Fibroblast of lung (primary cell): Measurements from ENCODE around the gene MEFV. TPM values are rescaled to one million over a fixed set of nuclear protein-coding genes. Genes with fewer than 3 reads are reported as not detected.

Experiments used
- DNase-seq, 2 donors: peaks; one replicate each; pipeline versions ENCODE4 v3.0.0 to v3.0.0-alpha.2; 2010; ENCODE audit warnings: low read depth in 2 of 2
- H2AFZ ChIP-seq: 2 replicates; pipeline ENCODE4 v1.5.1; 2012; ENCODE audit warnings: low read length, control low read depth, inconsistent platforms
- H3K27ac ChIP-seq: 2 replicates; pipeline ENCODE4 v1.5.1; 2011; ENCODE audit warnings: low read length, control low read depth; ENCODE audit not compliant: insufficient read depth
- H3K27me3 ChIP-seq: 2 replicates; pipeline ENCODE4 v1.5.1; 2011; ENCODE audit warnings: mild to moderate bottlenecking, low read length; ENCODE audit not compliant: control insufficient read depth, insufficient read depth
- H3K36me3 ChIP-seq: 2 replicates; pipeline ENCODE4 v1.5.1; 2011; ENCODE audit warnings: low read length; ENCODE audit not compliant: control insufficient read depth, insufficient read depth
- H3K4me1 ChIP-seq: 2 replicates; pipeline ENCODE4 v1.5.1; 2011; ENCODE audit warnings: low read length; ENCODE audit not compliant: control insufficient read depth, insufficient read depth; ENCODE audit errors: extremely low read depth
- H3K4me2 ChIP-seq: 2 replicates; pipeline ENCODE4 v1.5.1; 2011; ENCODE audit warnings: low read length, control low read depth; ENCODE audit not compliant: insufficient read depth; ENCODE audit errors: extremely low read depth
- H3K4me3 ChIP-seq, 4 experiments: fragments of 200-600 bp in 1 of 4; sonication (generic) in 1 of 4; replicated peaks in 1 of 4; 2 replicates each; pipeline ENCODE4 v1.5.1; 2011 to 2016; ENCODE audit warnings: low read length in 4 of 4, low read depth in 3 of 4, mild to moderate bottlenecking in 3 of 4, control low read depth in 2 of 4, inconsistent platforms in 1 of 4, mixed read lengths in 1 of 4; ENCODE audit not compliant: insufficient read depth in 1 of 4; ENCODE audit errors: control extremely low read depth in 1 of 4
- H3K79me2 ChIP-seq: 2 replicates; pipeline ENCODE4 v1.5.1; 2012; ENCODE audit warnings: mild to moderate bottlenecking, low read length, inconsistent platforms; ENCODE audit not compliant: control insufficient read depth, insufficient read depth
- H3K9ac ChIP-seq: 2 replicates; pipeline ENCODE4 v1.5.1; 2011; ENCODE audit warnings: mild to moderate bottlenecking, low read length, control low read depth; ENCODE audit not compliant: insufficient read depth
- H3K9me3 ChIP-seq: 2 replicates; pipeline ENCODE4 v1.5.1; 2012; ENCODE audit warnings: low read depth, low read length; ENCODE audit not compliant: control insufficient read depth, insufficient read depth
- H4K20me1 ChIP-seq: 2 replicates; pipeline ENCODE4 v1.5.1; 2011; ENCODE audit warnings: low read length; ENCODE audit not compliant: control insufficient read depth, insufficient read depth; ENCODE audit errors: extremely low read depth
- EZH2 ChIP-seq: IDR thresholded peaks from 2 replicates; pipeline ENCODE4 v1.5.1; 2012; ENCODE audit warnings: low read length, control low read depth, mild to moderate bottlenecking; ENCODE audit errors: missing control alignments
- polyA plus RNA-seq, 2 donors: library from polyadenylated mRNA; depleted of rRNA in 1 of 2; stranded (reverse) in 1 of 2; unstranded in 1 of 2; fragments of >200 nt; gene quantifications; 2 replicates each; pipeline ENCODE4 v1.2.1, GENCODE V29; 2011 to 2012; ENCODE audit warnings: missing spikeins in 1 of 2
- total RNA-seq: library from RNA; depleted of rRNA; stranded (reverse); fragments of >200 nt; gene quantifications from 2 replicates; pipeline ENCODE4 v1.2.1, GENCODE V29; 2014
- TF ChIP-seq, protein P1 (sequence below), 2 donors: IDR thresholded peaks in 1 of 2; conservative IDR thresholded peaks in 1 of 2; 1 replicate in 1 of 2; 2 replicates in 1 of 2; pipeline ENCODE4 v1.5.1; 2011 to 2012; ENCODE audit warnings: low read length in 2 of 2, control low read depth in 1 of 2, inconsistent platforms in 1 of 2, low read depth in 1 of 2, mild to moderate bottlenecking in 1 of 2

Gene MEFV
- total and polyA plus RNA-seq, 2 donors (not counting 1 experiment from before 2014, with no cell fraction given): 0.17 TPM; not detected in 1

DNA sequence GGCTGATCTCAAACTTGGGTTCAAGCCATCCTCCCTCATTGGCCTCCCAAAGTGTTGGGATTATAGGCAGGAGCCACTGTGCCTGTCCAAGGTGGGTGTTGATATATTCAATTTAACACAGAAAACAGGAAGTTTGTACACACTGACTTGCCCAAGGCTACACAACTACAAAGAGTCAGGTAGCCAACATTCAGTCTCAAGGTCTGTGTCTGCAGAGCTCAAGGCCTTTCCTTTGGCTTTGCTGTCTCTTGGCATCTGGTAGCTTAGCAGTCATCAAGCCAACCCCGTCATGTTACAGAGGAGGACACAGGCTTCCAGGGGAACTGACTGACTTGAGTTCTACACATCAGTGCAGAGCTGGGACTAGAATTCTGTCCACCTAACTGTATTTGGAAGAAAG is 11.9 kb upstream of the MEFV start:
- no peak overlapping the region for H3K9ac ChIP-seq
- no peaks in the 10 kb centered on the region for H4K20me1 ChIP-seq
- no peaks in the 10 kb centered on the region for H3K4me1 ChIP-seq
- no peaks in the 10 kb centered on the region for H3K79me2 ChIP-seq
- no peak overlapping the region for H3K27ac ChIP-seq
- no peak overlapping the region for H3K4me3 ChIP-seq
- no peak for DNase-seq
- H3K36me3 ChIP-seq: no peaks in the 10 kb centered on the region
- no peaks in the 10 kb centered on the region for H3K9me3 ChIP-seq
- no peak for TF ChIP-seq EZH2
- TF ChIP-seq, protein P1, sequence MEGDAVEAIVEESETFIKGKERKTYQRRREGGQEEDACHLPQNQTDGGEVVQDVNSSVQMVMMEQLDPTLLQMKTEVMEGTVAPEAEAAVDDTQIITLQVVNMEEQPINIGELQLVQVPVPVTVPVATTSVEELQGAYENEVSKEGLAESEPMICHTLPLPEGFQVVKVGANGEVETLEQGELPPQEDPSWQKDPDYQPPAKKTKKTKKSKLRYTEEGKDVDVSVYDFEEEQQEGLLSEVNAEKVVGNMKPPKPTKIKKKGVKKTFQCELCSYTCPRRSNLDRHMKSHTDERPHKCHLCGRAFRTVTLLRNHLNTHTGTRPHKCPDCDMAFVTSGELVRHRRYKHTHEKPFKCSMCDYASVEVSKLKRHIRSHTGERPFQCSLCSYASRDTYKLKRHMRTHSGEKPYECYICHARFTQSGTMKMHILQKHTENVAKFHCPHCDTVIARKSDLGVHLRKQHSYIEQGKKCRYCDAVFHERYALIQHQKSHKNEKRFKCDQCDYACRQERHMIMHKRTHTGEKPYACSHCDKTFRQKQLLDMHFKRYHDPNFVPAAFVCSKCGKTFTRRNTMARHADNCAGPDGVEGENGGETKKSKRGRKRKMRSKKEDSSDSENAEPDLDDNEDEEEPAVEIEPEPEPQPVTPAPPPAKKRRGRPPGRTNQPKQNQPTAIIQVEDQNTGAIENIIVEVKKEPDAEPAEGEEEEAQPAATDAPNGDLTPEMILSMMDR (conservative IDR thresholded peaks at IDR 0.05 in 1 of 2, IDR thresholded peaks at IDR 0.05 in 1 of 2; ENCODE audit: low read depth in 1 of 2, low read length in 2 of 2): no peak
- H3K27me3 ChIP-seq: no peaks in the 10 kb centered on the region
- H3K4me2 ChIP-seq: no peak overlapping the region
- H2AFZ ChIP-seq: no peak overlapping the region

GRCh38 chr16:3266873-3267537 is 10.6 kb upstream of the MEFV start:
- Histone ChIP-seq H3K4me2 (no peak overlapping the region), H3K27ac (no peak overlapping the region), H3K36me3 (no peaks in the 10 kb centered on the region), H4K20me1 (no peaks in the 10 kb centered on the region), H3K9me3 (no peaks in the 10 kb centered on the region), H3K4me3 (no peak overlapping the region), H3K9ac (no peak overlapping the region), H3K79me2 (no peaks in the 10 kb centered on the region), H2AFZ (no peak overlapping the region), H3K4me1 (no peaks in the 10 kb centered on the region), H3K27me3 (no peaks in the 10 kb centered on the region)
- DNase-seq: peak; percentile 24 to 64
- TF ChIP-seq EZH2: no peak
- TF ChIP-seq, protein P1 (conservative IDR thresholded peaks at IDR 0.05 in 1 of 2, IDR thresholded peaks at IDR 0.05 in 1 of 2; ENCODE audit: low read depth in 1 of 2, low read length in 2 of 2): peak; percentile 49 to 52

DNA sequence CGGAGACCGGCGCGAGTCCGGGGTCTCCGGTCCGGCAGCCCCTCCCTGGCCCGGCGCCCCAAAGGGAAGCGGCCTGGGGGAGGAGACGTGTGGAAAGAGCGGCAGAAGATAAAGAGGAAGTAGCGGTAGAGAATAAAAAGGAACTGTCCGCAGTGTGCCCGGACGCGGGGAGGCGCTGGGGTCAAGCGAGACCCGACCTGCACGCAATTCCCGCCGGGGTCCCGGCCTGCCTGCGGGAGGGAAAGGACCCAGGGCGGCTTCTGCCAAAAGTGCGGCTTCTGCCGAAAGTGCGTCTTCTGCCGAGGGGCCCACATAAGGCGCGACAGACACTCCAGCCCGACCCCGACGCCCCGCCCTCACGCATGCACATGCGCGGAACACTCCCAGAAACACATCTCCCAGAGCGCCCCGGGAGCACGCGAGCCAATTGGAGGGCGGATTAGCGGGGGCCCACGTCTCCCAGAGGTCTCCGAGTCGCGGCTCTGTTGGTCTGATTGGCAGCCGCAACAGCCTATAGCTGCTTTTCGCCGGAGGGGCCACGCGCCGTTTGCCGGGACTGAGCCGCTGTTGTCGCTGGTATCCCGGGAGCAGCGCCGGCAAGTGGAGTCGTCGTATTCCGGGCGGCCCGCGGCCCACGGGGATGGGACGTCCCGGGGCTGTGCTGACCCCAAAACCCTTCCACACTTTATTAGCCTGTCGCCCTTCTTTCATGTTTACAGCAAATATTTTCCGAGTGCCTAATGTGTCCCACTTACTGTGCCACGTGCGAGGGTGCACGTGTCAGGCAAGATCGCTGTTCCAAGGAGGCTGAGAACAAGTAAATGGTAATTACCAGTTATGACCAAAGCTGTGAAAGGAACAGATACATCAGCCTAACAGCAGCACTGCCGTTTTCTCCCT is 8.0 kb upstream of the MEFV start:
- TF ChIP-seq EZH2: no peak
- TF ChIP-seq, protein P1 (conservative IDR thresholded peaks at IDR 0.05 in 1 of 2, IDR thresholded peaks at IDR 0.05 in 1 of 2; ENCODE audit: low read depth in 1 of 2, low read length in 2 of 2): peak in 1 of 2 donors; percentile 17
- peak; percentile 98 to 99 for DNase-seq
- Histone ChIP-seq H3K79me2 (no peaks in the 10 kb centered on the region), H3K9ac (peak overlapping the region; percentile 75), H3K36me3 (no peaks in the 10 kb centered on the region), H3K27me3 (no peaks in the 10 kb centered on the region), H3K4me3 (peak overlapping the region; percentile 47 to 93 (median 77)), H3K9me3 (no peaks in the 10 kb centered on the region), H2AFZ (peak overlapping the region; percentile 95), H3K4me1 (no peaks in the 10 kb centered on the region), H4K20me1 (no peaks in the 10 kb centered on the region), H3K4me2 (peak overlapping the region; percentile 93), H3K27ac (peak overlapping the region; percentile 85)
